ENCODE measurements around the gene THSD7A.

The THSD7A gene

DNA sequence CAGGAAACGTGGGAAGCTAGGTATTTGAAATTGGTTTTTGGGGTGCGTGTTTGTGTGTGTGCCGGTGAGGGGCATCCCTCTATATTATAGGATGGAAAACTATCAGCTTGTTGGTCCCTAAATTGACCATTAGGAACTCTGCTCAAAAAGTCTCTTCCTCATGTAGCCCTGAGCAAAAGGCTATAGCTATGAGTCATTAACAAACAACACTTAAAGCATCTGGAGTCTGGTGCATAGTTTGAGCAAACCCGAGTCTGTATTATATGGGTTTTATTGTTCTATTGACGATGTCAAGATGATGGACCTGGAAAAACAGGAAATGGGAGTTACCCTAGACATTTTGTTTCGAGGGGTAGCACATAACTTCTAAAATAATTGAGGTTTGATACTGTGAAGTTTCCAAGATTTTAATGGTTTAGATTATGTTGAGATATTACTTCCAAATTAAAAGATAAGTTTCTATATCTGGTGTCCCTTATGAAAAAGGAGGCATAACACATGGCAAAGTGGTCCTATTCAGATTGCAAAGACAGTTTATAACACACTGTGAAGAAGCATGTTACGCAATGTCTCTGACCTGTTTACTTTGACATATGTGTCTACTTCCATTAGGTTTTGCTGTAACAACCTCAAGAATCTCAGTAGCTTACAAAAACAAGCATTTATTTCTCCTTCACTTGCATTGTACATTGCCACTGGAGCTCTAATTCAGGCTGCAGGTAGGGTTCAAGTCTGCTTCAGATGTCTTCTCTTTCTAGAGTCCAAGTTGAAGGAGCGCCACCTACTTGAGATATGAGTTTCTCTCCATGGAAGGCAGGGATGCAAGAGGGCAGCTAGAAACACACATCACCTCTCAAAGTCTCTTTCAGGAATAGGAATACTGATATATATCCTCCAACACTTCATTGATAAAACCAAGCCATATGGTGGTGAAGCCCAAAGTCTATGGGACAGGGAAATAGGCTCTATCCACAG is 500.6 kb downstream of the THSD7A start:
- no peak for DNase-seq (ENCODE audit: low read depth)

DNA sequence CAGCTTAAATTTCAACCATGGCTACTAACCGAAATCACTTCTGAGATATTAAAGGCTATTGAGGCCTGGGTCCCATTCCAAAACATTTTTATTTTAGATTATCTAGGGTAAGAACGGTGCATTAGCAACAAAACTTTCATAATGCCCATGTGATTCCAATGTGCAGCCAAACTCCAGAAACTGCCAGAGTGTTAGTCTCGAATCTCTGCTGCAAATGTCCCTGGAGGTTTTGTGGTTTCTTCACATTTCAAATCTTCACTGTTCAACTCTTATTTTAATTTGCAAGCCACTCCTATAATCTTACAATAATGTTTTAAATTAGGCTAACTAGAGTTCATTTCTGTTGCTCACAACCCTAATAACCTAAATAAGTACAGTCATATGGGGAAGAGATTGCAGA is 501.3 kb downstream of the THSD7A start:
- no peak for DNase-seq (ENCODE audit: low read depth)

DNA sequence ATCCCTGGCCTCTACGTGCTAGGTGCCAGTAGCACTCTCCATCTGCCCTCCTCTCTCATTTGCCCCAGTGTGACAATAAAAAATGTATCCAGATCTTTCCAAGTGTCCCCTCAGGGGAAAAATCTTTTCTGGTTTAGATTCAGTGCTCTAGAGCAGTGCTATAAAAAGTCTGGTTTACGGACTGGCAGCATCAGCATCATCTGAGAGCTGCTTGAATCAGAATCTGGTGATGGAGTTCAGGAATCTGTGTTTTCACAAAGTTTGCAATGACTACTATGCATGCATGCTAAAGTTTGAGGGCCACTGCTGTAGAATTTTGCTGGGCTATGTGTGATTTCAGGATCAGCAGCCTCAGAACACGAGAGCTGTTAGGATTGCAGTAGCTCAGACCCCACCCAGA is 501.8 kb downstream of the THSD7A start:
- no peak for DNase-seq (ENCODE audit: low read depth)

DNA sequence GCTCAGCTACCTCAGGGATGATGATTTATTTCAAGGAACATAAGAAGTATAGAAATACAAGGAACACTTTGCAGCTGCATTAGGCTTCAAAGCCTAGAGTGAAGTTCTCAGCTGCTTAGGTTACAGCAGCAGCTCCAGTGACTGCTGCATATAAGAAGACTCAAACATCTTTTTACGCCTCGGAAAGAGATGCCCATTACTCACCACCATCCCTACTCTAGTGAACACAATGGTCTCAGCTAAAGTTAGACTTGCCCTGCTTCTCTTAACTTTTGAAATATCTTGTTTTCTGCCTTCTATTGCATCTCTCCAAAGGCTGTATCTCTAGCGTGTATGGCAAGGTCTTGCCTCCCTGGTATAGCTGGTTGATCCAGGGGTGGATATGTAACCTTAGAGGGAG is 502.4 kb downstream of the THSD7A start:
- no peak for DNase-seq (ENCODE audit: low read depth)

DNA sequence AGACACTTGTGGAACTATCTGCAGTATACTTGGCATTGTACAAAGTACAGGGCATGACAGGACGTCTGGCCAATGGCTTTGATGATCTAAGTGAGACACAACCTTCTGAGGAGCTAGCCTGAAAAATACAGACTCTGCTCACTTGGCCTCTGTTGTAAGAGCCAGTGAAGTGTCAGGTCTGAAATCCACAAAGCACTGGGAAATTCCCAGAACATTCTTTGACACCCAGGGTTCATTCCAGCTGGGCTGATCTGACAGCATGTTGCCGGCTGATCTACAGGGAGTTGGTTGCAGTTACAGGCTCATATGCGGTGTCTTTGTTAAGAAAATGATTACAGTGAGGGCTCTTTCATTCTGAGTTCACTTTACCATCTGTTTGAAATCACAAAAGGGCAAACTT is 503.7 kb downstream of the THSD7A start:
- DNase-seq (ENCODE audit: low read depth): no peak

DNA sequence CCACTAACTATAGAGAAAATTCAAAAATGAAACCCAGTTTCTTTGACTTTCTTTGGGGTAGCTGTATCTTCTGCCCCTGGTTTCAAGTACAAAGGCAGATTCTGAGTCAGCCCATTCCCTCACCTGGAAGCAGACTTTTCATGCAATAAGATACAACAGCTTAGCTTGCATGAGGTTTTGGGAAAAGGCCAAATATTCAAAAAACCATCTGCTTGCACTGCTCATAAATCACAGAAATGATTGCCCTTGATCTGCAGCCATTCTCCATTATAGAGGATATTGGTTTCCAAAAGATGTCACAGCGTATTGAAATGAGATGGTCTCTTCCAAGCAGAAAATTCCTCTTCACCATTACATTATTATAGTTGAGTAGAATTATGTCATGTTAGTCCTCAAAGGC is 504.4 kb downstream of the THSD7A start:
- no peak for DNase-seq (ENCODE audit: low read depth)

All from activated T-helper 9 cell treated with anti-CD3 and anti-CD28 coated beads, Interleukin-2, amount 50 U/mL, for 16 hours (primary cell).